CD8-positive, alpha-beta memory T cell (primary cell): ENCODE measurements around the gene LAMP2. TPM values are rescaled to one million over a fixed set of nuclear protein-coding genes. Genes with fewer than 3 reads are reported as not detected.

ENCODE experiments used
- CTCF ChIA-PET: fragments of 350-600 bp; sonication (Branson Sonifier 250); formaldehyde crosslinking; loops from one replicate; lab custom pipeline; 2021; ENCODE audit warnings: antibody characterized with exemption; lab: Charles Lee
- POLR2A ChIA-PET: fragments of 350-600 bp; sonication (Branson Sonifier 250); formaldehyde crosslinking; loops from one replicate; lab custom pipeline; 2021; ENCODE audit warnings: antibody characterized with exemption; lab: Charles Lee
- DNase-seq, 5 donors: peaks; one replicate each; pipeline versions ENCODE4 v3.0.0 to v3.0.0-alpha.2; 2020 to 2022; ENCODE audit warnings: mixed read lengths in 1 of 5
- H3K27ac ChIP-seq: one replicate; pipeline ENCODE4 v1.7.0; 2013; ENCODE audit warnings: low read depth, mild to moderate bottlenecking, low read length, moderate library complexity
- H3K27me3 ChIP-seq: 2 replicates; pipeline ENCODE4 v1.7.0; 2013; ENCODE audit warnings: low read length, mild to moderate bottlenecking; ENCODE audit not compliant: insufficient read depth, poor library complexity, severe bottlenecking
- H3K36me3 ChIP-seq: 2 replicates; pipeline ENCODE4 v1.7.0; 2013; ENCODE audit warnings: mild to moderate bottlenecking, low read length, moderate library complexity; ENCODE audit not compliant: insufficient read depth
- H3K4me1 ChIP-seq: 2 replicates; pipeline ENCODE4 v1.7.0; 2013; ENCODE audit warnings: mild to moderate bottlenecking, low read length, moderate library complexity; ENCODE audit not compliant: insufficient read depth
- H3K4me3 ChIP-seq: 2 replicates; pipeline ENCODE4 v1.7.0; 2013; ENCODE audit warnings: mild to moderate bottlenecking, low read length
- H3K9me3 ChIP-seq: 2 replicates; pipeline ENCODE4 v1.7.0; 2013; ENCODE audit warnings: mild to moderate bottlenecking, low read length
- H3K27ac Mint-ChIP-seq, 8 donors: one replicate each; pipeline ENCODE4 v1.8.0; 2020 to 2021; ENCODE audit warnings: mixed read lengths in 8 of 8, mild to moderate bottlenecking in 6 of 8, inconsistent platforms in 3 of 8, moderate library complexity in 3 of 8
- H3K27me3 Mint-ChIP-seq, 2 donors: one replicate each; pipeline ENCODE4 v1.8.0; 2020 to 2021; ENCODE audit warnings: mixed read lengths in 2 of 2, mild to moderate bottlenecking in 1 of 2, moderate library complexity in 1 of 2
- H3K36me3 Mint-ChIP-seq, 3 donors: one replicate each; pipeline ENCODE4 v1.8.0; 2020 to 2021; ENCODE audit warnings: mixed read lengths in 3 of 3, inconsistent platforms in 1 of 3, mild to moderate bottlenecking in 1 of 3
- H3K4me1 Mint-ChIP-seq, 3 donors: one replicate each; pipeline ENCODE4 v1.8.0; 2020 to 2021; ENCODE audit warnings: mixed read lengths in 3 of 3, inconsistent platforms in 1 of 3, mild to moderate bottlenecking in 1 of 3
- H3K4me3 Mint-ChIP-seq, 7 donors: one replicate each; pipeline ENCODE4 v1.8.0; 2020 to 2021; ENCODE audit warnings: mixed read lengths in 7 of 7, mild to moderate bottlenecking in 6 of 7, moderate library complexity in 4 of 7, inconsistent platforms in 2 of 7
- H3K9me3 Mint-ChIP-seq, 5 donors: one replicate each; pipeline ENCODE4 v1.8.0; 2020 to 2022; ENCODE audit warnings: mixed read lengths in 5 of 5, mild to moderate bottlenecking in 3 of 5, moderate library complexity in 2 of 5, inconsistent platforms in 1 of 5
- polyA plus RNA-seq: library from polyadenylated mRNA; unstranded; fragments of 300-500 nt; fragmentation: Illumina TruSeq; gene quantifications from one replicate; pipeline ENCODE4 v1.2.3, GENCODE V29; 2021
- total RNA-seq, 2 experiments: library from RNA; stranded (reverse); gene quantifications; one replicate each; pipeline ENCODE4 v1.2.3, GENCODE V29; 2021

The LAMP2 gene
- total and polyA plus RNA-seq, 3 experiments from 2014 or later = 39.1 to 74.3 (median 39.6) TPM

DNA sequence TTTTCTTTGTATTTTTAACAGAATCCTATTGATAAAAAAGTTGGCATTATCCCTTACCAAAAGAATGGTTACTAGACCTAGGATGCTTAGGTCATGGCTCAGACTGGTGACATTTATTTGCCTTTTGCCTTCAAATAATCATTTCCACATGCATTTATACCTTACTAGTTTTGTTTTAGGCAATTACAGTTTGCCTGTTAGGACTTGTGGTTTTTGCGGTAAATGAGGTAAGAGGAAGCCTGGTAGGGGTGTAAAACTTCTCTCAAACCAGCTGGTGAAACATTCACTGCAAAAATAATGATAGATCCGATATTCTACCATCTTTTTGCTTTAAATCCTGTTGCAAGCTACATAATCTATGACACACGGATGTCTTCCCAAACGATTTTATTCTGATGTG, 12.1 kb downstream of the LAMP2 start:
- Histone ChIP-seq H3K27me3 (no peaks in the 10 kb centered on the region), H3K36me3 (no peaks in the 10 kb centered on the region), H3K27ac (no peak overlapping the region), H3K4me3 (peak overlapping the region; percentile 29), H3K9me3 (no peaks in the 10 kb centered on the region), H3K4me1 (peaks cover 29% of the 10 kb centered on the region)
- CTCF ChIA-PET = interaction anchor here (1.2 kb wide), 1 partner anchor 29 kb away, joined by 7 read pairs; no protein-coding TSS in a partner anchor
- peaks cover 4 to 20% (median 5%) of the 10 kb centered on the region in 3 donors for H3K36me3 Mint-ChIP-seq
- no peaks in the 10 kb centered on the region for H3K9me3 Mint-ChIP-seq
- peak overlapping the region in 6 of 7 donors; percentile 26 to 61 (median 46) for H3K4me3 Mint-ChIP-seq
- H3K27me3 Mint-ChIP-seq = peaks cover 0 to 3% of the 10 kb centered on the region in 2 donors
- peak in 2 of 5 donors; percentile 13 to 21 for DNase-seq
- peak overlapping the region in 6 of 8 donors; percentile 4 to 74 (median 28) for H3K27ac Mint-ChIP-seq
- POLR2A ChIA-PET = no interaction called here
- H3K4me1 Mint-ChIP-seq = peaks cover 31 to 70% (median 55%) of the 10 kb centered on the region in 3 donors

DNA sequence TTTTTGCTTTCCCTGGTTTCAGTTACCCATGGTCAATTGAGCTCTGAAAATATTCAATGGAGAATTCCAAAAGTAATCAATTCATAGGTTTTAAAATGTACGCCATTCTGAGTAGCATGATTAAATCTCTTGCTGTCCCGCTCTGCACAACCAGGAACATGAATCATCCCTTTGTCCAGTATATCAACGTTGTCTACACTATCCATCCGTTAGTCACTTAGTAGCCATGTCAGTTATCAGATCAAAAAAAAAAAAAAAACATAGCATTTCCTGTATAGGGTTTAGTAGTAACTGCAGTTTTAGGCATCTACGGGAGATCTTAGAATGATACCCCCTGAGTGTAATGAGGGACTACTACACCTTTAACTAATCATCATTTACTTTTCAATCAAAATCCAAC, 15.1 kb downstream of the LAMP2 start:
- H3K4me3 Mint-ChIP-seq = no peak overlapping the region
- Histone ChIP-seq H3K4me3 (no peak overlapping the region), H3K27me3 (no peaks in the 10 kb centered on the region), H3K9me3 (no peaks in the 10 kb centered on the region), H3K27ac (no peak overlapping the region), H3K4me1 (peaks cover 26% of the 10 kb centered on the region), H3K36me3 (no peaks in the 10 kb centered on the region)
- H3K36me3 Mint-ChIP-seq = peaks cover 5 to 27% (median 5%) of the 10 kb centered on the region in 3 donors
- peaks cover 23 to 48% (median 35%) of the 10 kb centered on the region in 3 donors for H3K4me1 Mint-ChIP-seq
- CTCF ChIA-PET = interaction anchor here (0.8 to 2.1 kb wide), 3 partner anchors 21 to 145 kb away, joined by 3 to 9 read pairs (median 5); no protein-coding TSS in a partner anchor
- H3K9me3 Mint-ChIP-seq = no peaks in the 10 kb centered on the region
- H3K27ac Mint-ChIP-seq = peak overlapping the region in 2 of 8 donors; percentile 15 to 34
- POLR2A ChIA-PET = no interaction called here
- no peak for DNase-seq
- peaks cover 0 to 3% of the 10 kb centered on the region in 2 donors for H3K27me3 Mint-ChIP-seq

DNA sequence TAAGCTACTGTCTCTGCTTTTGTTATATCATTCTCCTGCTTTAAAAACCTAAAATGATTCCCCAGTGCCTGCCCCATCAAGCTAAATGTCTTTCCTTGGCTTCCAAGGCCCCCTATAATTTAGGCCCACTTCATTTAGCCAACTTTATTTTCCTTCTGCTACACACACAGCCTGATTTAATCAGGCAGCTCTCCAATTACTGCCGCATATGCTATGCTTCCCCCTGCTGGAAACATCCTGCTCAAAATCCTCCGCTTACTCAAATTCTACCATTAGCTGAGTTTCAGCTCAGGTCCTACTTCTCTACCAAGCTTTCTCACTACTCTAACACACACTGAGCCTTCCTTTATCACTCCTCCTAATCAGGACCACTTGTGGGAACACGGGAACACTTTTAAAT, 17.0 kb downstream of the LAMP2 start:
- H3K4me3 ChIP-seq = no peak overlapping the region
- no peak overlapping the region for H3K27ac ChIP-seq
- no peak overlapping the region for H3K4me3 Mint-ChIP-seq
- no peaks in the 10 kb centered on the region for H3K27me3 Mint-ChIP-seq
- peaks cover 6 to 29% (median 16%) of the 10 kb centered on the region in 3 donors for H3K4me1 Mint-ChIP-seq
- no peaks in the 10 kb centered on the region for H3K9me3 Mint-ChIP-seq
- no peaks in the 10 kb centered on the region for H3K9me3 ChIP-seq
- ChIA-PET CTCF (interaction anchor here (0.8 to 3.1 kb wide), 9 partner anchors 9 to 143 kb away, joined by 3 to 15 read pairs (median 4); no protein-coding TSS in a partner anchor), POLR2A (interaction anchor here (1.2 kb wide), 1 partner anchor 14 kb away, joined by 7 read pairs; no protein-coding TSS in a partner anchor)
- H3K4me1 ChIP-seq = peaks cover 8% of the 10 kb centered on the region
- peaks cover 5 to 38% (median 5%) of the 10 kb centered on the region in 3 donors for H3K36me3 Mint-ChIP-seq
- no peaks in the 10 kb centered on the region for H3K36me3 ChIP-seq
- H3K27ac Mint-ChIP-seq = peak overlapping the region in 3 of 8 donors; percentile 4 to 27 (median 6)
- no peaks in the 10 kb centered on the region for H3K27me3 ChIP-seq
- DNase-seq = no peak

DNA sequence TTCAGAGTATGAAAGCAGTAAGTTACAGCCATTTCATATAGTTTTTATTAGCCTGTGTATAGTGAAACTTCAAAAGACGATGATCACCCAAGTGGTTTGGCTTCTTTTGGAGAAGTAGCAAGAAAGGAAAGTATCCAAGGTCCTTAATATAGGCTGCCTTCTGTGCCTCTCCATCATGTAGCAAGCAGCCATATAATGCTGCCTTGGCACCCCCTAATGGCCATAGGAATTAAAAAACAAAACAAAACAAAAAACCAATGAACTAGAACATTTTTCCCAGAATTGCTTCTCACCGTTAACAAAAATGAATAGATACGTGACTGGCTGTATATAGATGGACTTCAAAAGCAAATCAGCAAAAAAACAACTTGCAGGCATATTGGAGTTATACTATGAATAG, 18.9 kb downstream of the LAMP2 start:
- ChIA-PET CTCF (interaction anchor here (1.1 to 3.1 kb wide), 3 partner anchors 69 to 200 kb away, joined by 3 to 15 read pairs (median 3); partner anchors contain the start of gene ZBTB33), POLR2A (no interaction called here)
- Histone ChIP-seq H3K36me3 (peaks cover 5% of the 10 kb centered on the region), H3K27me3 (no peaks in the 10 kb centered on the region), H3K4me3 (no peak overlapping the region), H3K9me3 (no peaks in the 10 kb centered on the region), H3K4me1 (peaks cover 6% of the 10 kb centered on the region), H3K27ac (no peak overlapping the region)
- Mint-ChIP-seq H3K9me3 (peaks cover 0 to 2% (median 0%) of the 10 kb centered on the region in 5 donors), H3K4me1 (peaks cover 3 to 20% (median 9%) of the 10 kb centered on the region in 3 donors), H3K36me3 (peaks cover 5 to 48% (median 7%) of the 10 kb centered on the region in 3 donors), H3K27me3 (no peaks in the 10 kb centered on the region), H3K27ac (no peak overlapping the region), H3K4me3 (no peak overlapping the region)
- DNase-seq = no peak

DNA sequence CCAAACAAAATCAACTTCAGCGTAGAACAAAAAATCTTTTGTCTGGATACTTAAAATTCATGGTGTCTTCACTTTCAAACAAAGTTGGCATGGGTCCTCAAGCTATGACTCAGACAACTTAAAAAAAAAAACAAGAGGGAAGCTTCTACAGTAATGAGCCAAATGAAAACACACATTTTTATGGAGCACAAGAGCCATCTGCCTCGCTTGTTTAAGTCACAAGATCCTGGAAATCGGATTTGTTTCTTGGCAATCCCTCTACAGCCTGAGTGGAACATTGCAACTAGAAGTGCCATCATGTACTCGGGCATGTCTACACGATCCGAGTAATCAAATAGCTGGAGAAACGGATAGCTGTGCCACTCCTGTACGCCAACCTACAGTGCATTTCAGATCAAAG, 22.6 kb downstream of the LAMP2 start:
- no peak overlapping the region for H3K4me3 ChIP-seq
- POLR2A ChIA-PET = no interaction called here
- H3K4me3 Mint-ChIP-seq = no peak overlapping the region
- peaks cover 0 to 2% (median 0%) of the 10 kb centered on the region in 5 donors for H3K9me3 Mint-ChIP-seq
- peaks cover 0 to 67% (median 4%) of the 10 kb centered on the region in 3 donors for H3K36me3 Mint-ChIP-seq
- CTCF ChIA-PET = no interaction called here
- H3K27me3 Mint-ChIP-seq = no peaks in the 10 kb centered on the region
- H3K36me3 ChIP-seq = peaks cover 6% of the 10 kb centered on the region
- H3K27ac Mint-ChIP-seq = peak overlapping the region in 1 of 8 donors; percentile 6
- DNase-seq = no peak
- no peaks in the 10 kb centered on the region for H3K27me3 ChIP-seq
- H3K4me1 Mint-ChIP-seq = peaks cover 0 to 4% (median 0%) of the 10 kb centered on the region in 3 donors
- H3K27ac ChIP-seq = no peak overlapping the region
- no peaks in the 10 kb centered on the region for H3K4me1 ChIP-seq
- no peaks in the 10 kb centered on the region for H3K9me3 ChIP-seq

DNA sequence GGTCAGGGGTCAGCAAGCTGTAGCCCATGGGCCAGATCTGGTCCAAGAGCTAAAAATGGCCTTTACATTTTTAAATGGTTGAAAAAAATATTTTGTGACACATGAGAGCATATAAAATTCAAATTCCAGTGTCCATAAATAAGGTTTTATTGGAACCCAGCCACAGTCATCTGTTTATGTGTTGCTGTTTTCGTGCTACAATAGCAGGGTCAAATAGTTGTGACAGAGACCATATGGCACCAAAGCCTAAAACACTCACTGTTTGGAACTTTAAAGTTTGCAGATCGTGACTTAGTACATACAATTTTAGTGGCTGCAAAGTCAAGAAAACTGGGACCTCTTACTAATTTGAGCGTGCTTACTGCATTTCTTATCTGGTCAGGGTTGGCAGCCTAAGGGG, 29.2 kb downstream of the LAMP2 start:
- Mint-ChIP-seq H3K36me3 (peaks cover 0 to 61% (median 5%) of the 10 kb centered on the region in 3 donors), H3K4me3 (no peak overlapping the region), H3K9me3 (no peaks in the 10 kb centered on the region), H3K4me1 (no peaks in the 10 kb centered on the region), H3K27ac (no peak overlapping the region), H3K27me3 (no peaks in the 10 kb centered on the region)
- CTCF ChIA-PET = no interaction called here
- POLR2A ChIA-PET = no interaction called here
- Histone ChIP-seq H3K9me3 (no peaks in the 10 kb centered on the region), H3K36me3 (peaks cover 7% of the 10 kb centered on the region), H3K4me1 (no peaks in the 10 kb centered on the region), H3K27me3 (no peaks in the 10 kb centered on the region), H3K27ac (no peak overlapping the region), H3K4me3 (no peak overlapping the region)
- DNase-seq = no peak

DNA sequence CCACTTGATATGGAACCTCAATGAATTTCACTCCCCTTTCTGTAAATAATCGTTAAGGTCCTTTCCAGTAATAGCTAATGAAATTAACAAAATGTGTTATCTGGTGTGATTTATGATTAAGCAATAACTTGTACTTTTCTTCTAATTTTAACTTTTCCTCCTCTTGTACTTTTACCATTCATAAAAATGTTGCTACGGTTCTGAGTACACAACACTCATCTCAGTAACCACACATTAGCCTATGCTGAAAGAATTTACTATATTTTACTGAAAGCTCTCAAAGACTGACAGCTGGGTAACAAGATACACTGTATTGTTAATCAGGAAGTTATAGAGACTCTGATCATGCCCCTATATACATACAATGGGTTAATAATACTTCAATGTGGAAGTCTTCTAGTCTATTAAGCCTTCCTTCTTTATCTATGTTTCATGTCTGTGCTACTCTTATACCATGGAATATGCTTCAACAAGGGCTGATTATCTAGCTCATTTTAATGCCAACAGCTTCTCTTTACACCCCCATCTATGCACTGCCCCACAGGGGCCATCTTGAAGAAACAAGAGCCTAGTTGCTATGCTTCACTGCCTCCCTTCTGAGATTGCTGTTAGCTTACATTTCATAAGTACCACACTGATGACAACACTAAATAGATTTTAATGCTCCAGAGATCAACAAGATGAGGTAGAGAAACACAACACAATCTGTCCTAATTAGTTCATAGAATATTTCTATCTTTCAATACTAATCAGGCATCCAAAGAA, 39.1 kb downstream of the LAMP2 start:
- no peaks in the 10 kb centered on the region for H3K27me3 ChIP-seq
- H3K4me3 Mint-ChIP-seq = no peak overlapping the region
- no peaks in the 10 kb centered on the region for H3K4me1 ChIP-seq
- H3K4me1 Mint-ChIP-seq = peaks cover 7 to 10% (median 9%) of the 10 kb centered on the region in 3 donors
- H3K27ac Mint-ChIP-seq = no peak overlapping the region
- no peaks in the 10 kb centered on the region for H3K9me3 ChIP-seq
- H3K36me3 Mint-ChIP-seq = peaks cover 0 to 12% (median 2%) of the 10 kb centered on the region in 3 donors
- CTCF ChIA-PET = no interaction called here
- H3K27ac ChIP-seq = no peak overlapping the region
- H3K27me3 Mint-ChIP-seq = no peaks in the 10 kb centered on the region
- DNase-seq = no peak
- H3K4me3 ChIP-seq = no peak overlapping the region
- POLR2A ChIA-PET = no interaction called here
- no peaks in the 10 kb centered on the region for H3K9me3 Mint-ChIP-seq
- H3K36me3 ChIP-seq = no peaks in the 10 kb centered on the region

DNA sequence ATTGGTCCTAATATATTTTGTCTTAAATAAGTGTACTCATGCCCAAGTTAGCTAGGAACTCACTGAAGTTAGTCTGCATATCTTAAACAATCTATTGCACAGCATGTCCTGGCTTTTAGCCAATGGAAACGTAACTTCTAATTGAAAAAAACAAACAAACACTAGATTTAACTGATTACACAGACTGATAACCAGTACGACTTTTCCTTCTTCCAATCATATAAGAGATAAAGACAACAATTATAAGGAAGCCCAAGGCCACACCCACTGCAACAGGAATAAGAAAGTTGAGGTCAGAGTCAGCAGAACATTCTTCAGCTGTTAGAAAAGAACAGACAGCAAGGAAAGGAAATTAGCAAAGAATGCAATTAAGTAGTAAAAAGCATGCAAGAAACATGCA, 40.8 kb downstream of the LAMP2 start:
- no peaks in the 10 kb centered on the region for H3K27me3 Mint-ChIP-seq
- no peak overlapping the region for H3K4me3 ChIP-seq
- peak overlapping the region in 1 of 8 donors; percentile 59 for H3K27ac Mint-ChIP-seq
- no peaks in the 10 kb centered on the region for H3K4me1 ChIP-seq
- H3K4me3 Mint-ChIP-seq = no peak overlapping the region
- H3K9me3 Mint-ChIP-seq = no peaks in the 10 kb centered on the region
- H3K27me3 ChIP-seq = no peaks in the 10 kb centered on the region
- no peak for DNase-seq
- peaks cover 0 to 10% (median 2%) of the 10 kb centered on the region in 3 donors for H3K36me3 Mint-ChIP-seq
- H3K9me3 ChIP-seq = no peaks in the 10 kb centered on the region
- ChIA-PET POLR2A (no interaction called here), CTCF (no interaction called here)
- H3K36me3 ChIP-seq = no peaks in the 10 kb centered on the region
- H3K4me1 Mint-ChIP-seq = peaks cover 7 to 10% (median 9%) of the 10 kb centered on the region in 3 donors
- no peak overlapping the region for H3K27ac ChIP-seq
